ENCODE measurements around the gene GPRIN3. TPM values are rescaled to one million over a fixed set of nuclear protein-coding genes. Genes with fewer than 3 reads are reported as not detected.

GPRIN3 gene
- total and polyA plus RNA-seq, 2 of the 13 experiments (the other 11 are each of a cell fraction or from before 2014, with no cell fraction given): not detected

DNA sequence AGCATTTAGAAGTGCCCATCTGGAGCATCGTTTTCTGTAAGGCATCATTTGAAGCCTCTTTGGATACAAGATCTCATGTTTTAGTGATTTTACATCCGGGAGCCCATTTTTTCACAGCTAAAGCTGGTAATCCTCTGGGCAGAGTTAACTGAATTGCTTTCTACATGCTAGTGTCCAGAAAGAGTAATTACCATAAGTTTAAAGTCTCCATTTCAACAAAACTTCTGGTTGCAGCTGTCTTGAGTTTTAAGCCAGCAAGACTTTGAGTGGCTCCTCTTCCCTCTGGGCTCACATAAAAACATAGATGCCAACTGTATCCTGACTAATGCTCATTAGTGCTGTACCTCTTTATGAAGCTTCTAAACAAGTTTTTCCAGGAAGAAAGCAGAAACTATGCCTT, 65.4 kb downstream of the GPRIN3 start:
- ATAC-seq: no peak

More for the DNA sequence above, 65.4 kb downstream of the GPRIN3 start:
- ChIA-PET CTCF (ENCODE audit: low intra/inter-chr PET ratio, low total read pairs) (no interaction called here), POLR2A (no interaction called here)
- Histone ChIP-seq H3K79me2 (ENCODE audit: insufficient read depth, low read length) (no peaks in the 10 kb centered on the region), H3K4me3 (replicated peaks in 1 of 3; ENCODE audit: insufficient read depth in 1 of 3, low read depth in 2 of 3, low read length in 3 of 3) (no peak overlapping the region), H4K20me1 (ENCODE audit: insufficient read depth, low read length) (no peaks in the 10 kb centered on the region), H3K27ac (ENCODE audit: extremely low read length, insufficient read depth, low read length) (no peak overlapping the region), H2AFZ (ENCODE audit: low read length) (no peak overlapping the region), H3K36me3 (replicated peaks in 1 of 2; ENCODE audit: control insufficient read depth in 1 of 2, insufficient read depth in 2 of 2, low read length in 2 of 2) (no peaks in the 10 kb centered on the region), H3K9ac (ENCODE audit: insufficient read depth, low read depth, low read length) (no peak overlapping the region), H3K4me2 (ENCODE audit: low read depth, low read length) (no peak overlapping the region), H3K9me3 (ENCODE audit: low read length) (no peaks in the 10 kb centered on the region), H3K27me3 (ENCODE audit: control insufficient read depth in 1 of 2, insufficient read depth in 2 of 2, low read length in 2 of 2) (no peaks in the 10 kb centered on the region), H3K4me1 (ENCODE audit: insufficient read depth, low read length) (no peaks in the 10 kb centered on the region)
- in situ Hi-C loops (cut with HindIII; ENCODE audit: extremely low pct_ligation_motif_present, low pct_unique_long_range_greater_than_20kb): loop anchor here (25.0 kb wide), 1 partner anchor 670 kb away; no protein-coding TSS in a partner anchor
- FAIRE-seq: no peak
- WGBS (ENCODE audit: low lambda C conversion rate): 3% methylated on average over 2 of the region's 2 CpGs
- BruUV-seq (replicated peaks): no TSS peak
- TF ChIP-seq ZNF782 (CRISPR knock-in tag; IDR thresholded peaks at IDR 0.05; ENCODE audit: borderline replicate concordance): no peak
- no peak for TF ChIP-seq EHMT2 (IDR thresholded peaks at IDR 0.05; ENCODE audit: borderline replicate concordance, low read depth, low read length)
- TF ChIP-seq, protein P1, sequence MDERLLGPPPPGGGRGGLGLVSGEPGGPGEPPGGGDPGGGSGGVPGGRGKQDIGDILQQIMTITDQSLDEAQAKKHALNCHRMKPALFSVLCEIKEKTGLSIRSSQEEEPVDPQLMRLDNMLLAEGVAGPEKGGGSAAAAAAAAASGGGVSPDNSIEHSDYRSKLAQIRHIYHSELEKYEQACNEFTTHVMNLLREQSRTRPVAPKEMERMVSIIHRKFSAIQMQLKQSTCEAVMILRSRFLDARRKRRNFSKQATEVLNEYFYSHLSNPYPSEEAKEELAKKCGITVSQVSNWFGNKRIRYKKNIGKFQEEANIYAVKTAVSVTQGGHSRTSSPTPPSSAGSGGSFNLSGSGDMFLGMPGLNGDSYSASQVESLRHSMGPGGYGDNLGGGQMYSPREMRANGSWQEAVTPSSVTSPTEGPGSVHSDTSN (CRISPR knock-in tag; IDR thresholded peaks at IDR 0.05): no peak
- TF ChIP-seq ZNF614 (CRISPR knock-in tag; IDR thresholded peaks at IDR 0.05; ENCODE audit: borderline replicate concordance): no peak
- TF ChIP-seq FOXJ3 (CRISPR knock-in tag; IDR thresholded peaks at IDR 0.05; ENCODE audit: borderline replicate concordance): no peak
- no peak for TF ChIP-seq SRF (IDR thresholded peaks at IDR 0.05; ENCODE audit: low read depth, low read length)
- TF ChIP-seq, protein P2, sequence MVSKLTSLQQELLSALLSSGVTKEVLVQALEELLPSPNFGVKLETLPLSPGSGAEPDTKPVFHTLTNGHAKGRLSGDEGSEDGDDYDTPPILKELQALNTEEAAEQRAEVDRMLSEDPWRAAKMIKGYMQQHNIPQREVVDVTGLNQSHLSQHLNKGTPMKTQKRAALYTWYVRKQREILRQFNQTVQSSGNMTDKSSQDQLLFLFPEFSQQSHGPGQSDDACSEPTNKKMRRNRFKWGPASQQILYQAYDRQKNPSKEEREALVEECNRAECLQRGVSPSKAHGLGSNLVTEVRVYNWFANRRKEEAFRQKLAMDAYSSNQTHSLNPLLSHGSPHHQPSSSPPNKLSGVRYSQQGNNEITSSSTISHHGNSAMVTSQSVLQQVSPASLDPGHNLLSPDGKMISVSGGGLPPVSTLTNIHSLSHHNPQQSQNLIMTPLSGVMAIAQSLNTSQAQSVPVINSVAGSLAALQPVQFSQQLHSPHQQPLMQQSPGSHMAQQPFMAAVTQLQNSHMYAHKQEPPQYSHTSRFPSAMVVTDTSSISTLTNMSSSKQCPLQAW (CRISPR knock-in tag; IDR thresholded peaks at IDR 0.05): no peak
- TF ChIP-seq WIZ (CRISPR knock-in tag; IDR thresholded peaks at IDR 0.05): no peak
- no peak for TF ChIP-seq ELF4 (CRISPR knock-in tag; IDR thresholded peaks at IDR 0.05; ENCODE audit: borderline replicate concordance)
- TF ChIP-seq ZFX (CRISPR knock-in tag; IDR thresholded peaks at IDR 0.05; ENCODE audit: low read depth): no peak
- TF ChIP-seq ZSCAN25 (CRISPR knock-in tag; IDR thresholded peaks at IDR 0.05): no peak
- TF ChIP-seq ZSCAN29 (CRISPR knock-in tag; conservative IDR thresholded peaks at IDR 0.05): no peak
- intact Hi-C loops (cut with micrococcal nuclease; ENCODE audit: unreplicated experiment): no loop called here
- no peak for DNase-seq (ENCODE audit: low spot score)

All from HepG2 (cell line).